ACC112 (cell line): ENCODE measurements around the gene NPR2.

Experiments
- H2AFZ ChIP-seq: fragments of 200-600 bp; sonication (generic); one replicate; pipeline ENCODE4 v1.6.0; 2017; ENCODE audit warnings: antibody characterized with exemption, low read length; ENCODE audit not compliant: unreplicated experiment
- H3K27ac ChIP-seq: fragments of 200-600 bp; sonication (generic); 2 replicates; pipeline ENCODE4 v1.5.1; 2014; ENCODE audit warnings: low read depth, mild to moderate bottlenecking, antibody characterized with exemption, low read length, moderate library complexity
- H3K27me3 ChIP-seq: fragments of 200-600 bp; sonication (generic); 2 replicates; pipeline ENCODE4 v1.6.1; 2014; ENCODE audit warnings: mild to moderate bottlenecking, antibody characterized with exemption, low read length, moderate library complexity, mixed read lengths; ENCODE audit not compliant: insufficient read depth
- H3K36me3 ChIP-seq: fragments of 200-600 bp; sonication (generic); 2 replicates; pipeline ENCODE4 v1.6.1; 2016; ENCODE audit warnings: mild to moderate bottlenecking, antibody characterized with exemption, low read length, moderate library complexity, mixed read lengths; ENCODE audit not compliant: insufficient read depth
- H3K4me1 ChIP-seq: fragments of 200-600 bp; sonication (generic); one replicate; pipeline ENCODE4 v1.6.1; 2016; ENCODE audit warnings: low read length, mixed read lengths; ENCODE audit not compliant: insufficient read depth, unreplicated experiment, control insufficient read depth
- H3K4me3 ChIP-seq: fragments of 200-600 bp; sonication (generic); 2 replicates; pipeline ENCODE4 v1.5.1; 2014; ENCODE audit warnings: mild to moderate bottlenecking, low read depth, low read length
- H3K79me2 ChIP-seq: fragments of 200-600 bp; sonication (generic); one replicate; pipeline ENCODE4 v1.6.0; 2016; ENCODE audit warnings: low read length; ENCODE audit not compliant: control insufficient read depth, unreplicated experiment, insufficient read depth

NPR2 gene

GRCh38 chr9:35763803-35764202 is 27.6 kb upstream of the NPR2 start:
- no peaks in the 10 kb centered on the region for H3K36me3 ChIP-seq
- no peaks in the 10 kb centered on the region for H3K27me3 ChIP-seq
- H3K79me2 ChIP-seq = no peaks in the 10 kb centered on the region
- H2AFZ ChIP-seq = no peak overlapping the region
- no peak overlapping the region for H3K27ac ChIP-seq
- no peak overlapping the region for H3K4me3 ChIP-seq
- H3K4me1 ChIP-seq = peaks cover 13% of the 10 kb centered on the region

- Histone ChIP-seq H3K36me3 (no peaks in the 10 kb centered on the region), H3K79me2 (no peaks in the 10 kb centered on the region), H3K27ac (no peak overlapping the region), H3K27me3 (no peaks in the 10 kb centered on the region), H3K4me1 (peaks cover 17% of the 10 kb centered on the region), H3K4me3 (no peak overlapping the region), H2AFZ (no peak overlapping the region)
Observed at GRCh38 chr9:35766997-35767396, 24.4 kb upstream of the NPR2 start.

GRCh38 chr9:35767458-35767857 is 23.9 kb upstream of the NPR2 start:
- H3K27ac ChIP-seq = no peak overlapping the region
- H3K36me3 ChIP-seq = no peaks in the 10 kb centered on the region
- H3K4me1 ChIP-seq = peaks cover 20% of the 10 kb centered on the region
- no peak overlapping the region for H3K4me3 ChIP-seq
- H2AFZ ChIP-seq = no peak overlapping the region
- H3K79me2 ChIP-seq = no peaks in the 10 kb centered on the region
- no peaks in the 10 kb centered on the region for H3K27me3 ChIP-seq

GRCh38 chr9:35769763-35770162 is 21.6 kb upstream of the NPR2 start:
- H3K27me3 ChIP-seq = no peaks in the 10 kb centered on the region
- H3K4me3 ChIP-seq = no peak overlapping the region
- H3K79me2 ChIP-seq = no peaks in the 10 kb centered on the region
- no peak overlapping the region for H3K27ac ChIP-seq
- no peak overlapping the region for H2AFZ ChIP-seq
- H3K36me3 ChIP-seq = no peaks in the 10 kb centered on the region
- peaks cover 20% of the 10 kb centered on the region for H3K4me1 ChIP-seq

- peaks cover 20% of the 10 kb centered on the region for H3K4me1 ChIP-seq
- H3K4me3 ChIP-seq = no peak overlapping the region
- H3K79me2 ChIP-seq = no peaks in the 10 kb centered on the region
- H3K27ac ChIP-seq = 0 out of 2 replicates have a peak overlapping the region, but pooled peaks have one; percentile 6
- no peak overlapping the region for H2AFZ ChIP-seq
- H3K36me3 ChIP-seq = no peaks in the 10 kb centered on the region
- no peaks in the 10 kb centered on the region for H3K27me3 ChIP-seq
Observed at GRCh38 chr9:35771075-35771433, 20.3 kb upstream of the NPR2 start.

- no peak overlapping the region for H2AFZ ChIP-seq
- H3K79me2 ChIP-seq = no peaks in the 10 kb centered on the region
- 0 out of 2 replicates have a peak overlapping the region, but pooled peaks have one; percentile 6 for H3K27ac ChIP-seq
- no peak overlapping the region for H3K4me3 ChIP-seq
- no peaks in the 10 kb centered on the region for H3K36me3 ChIP-seq
- no peaks in the 10 kb centered on the region for H3K27me3 ChIP-seq
- H3K4me1 ChIP-seq = peaks cover 20% of the 10 kb centered on the region
Observed at GRCh38 chr9:35771534-35771933, 19.9 kb upstream of the NPR2 start.

- H3K4me1 ChIP-seq = peaks cover 20% of the 10 kb centered on the region
- no peaks in the 10 kb centered on the region for H3K27me3 ChIP-seq
- H3K4me3 ChIP-seq = no peak overlapping the region
- H3K36me3 ChIP-seq = no peaks in the 10 kb centered on the region
- no peak overlapping the region for H2AFZ ChIP-seq
- H3K27ac ChIP-seq = no peak overlapping the region
- H3K79me2 ChIP-seq = no peaks in the 10 kb centered on the region
Observed at GRCh38 chr9:35771943-35772342, 19.4 kb upstream of the NPR2 start.

GRCh38 chr9:35774907-35775635 is 16.3 kb upstream of the NPR2 start:
- Histone ChIP-seq H3K4me1 (peaks cover 20% of the 10 kb centered on the region), H3K36me3 (no peaks in the 10 kb centered on the region), H2AFZ (peak overlapping the region; percentile 22), H3K27ac (no peak overlapping the region), H3K79me2 (no peaks in the 10 kb centered on the region), H3K4me3 (no peak overlapping the region), H3K27me3 (peaks cover 19% of the 10 kb centered on the region)

GRCh38 chr9:35776018-35776417 is 15.4 kb upstream of the NPR2 start:
- Histone ChIP-seq H3K27ac (no peak overlapping the region), H3K79me2 (no peaks in the 10 kb centered on the region), H3K4me1 (peaks cover 14% of the 10 kb centered on the region), H2AFZ (no peak overlapping the region), H3K27me3 (peaks cover 29% of the 10 kb centered on the region), H3K4me3 (no peak overlapping the region), H3K36me3 (no peaks in the 10 kb centered on the region)

- Histone ChIP-seq H3K4me1 (no peaks in the 10 kb centered on the region), H3K27me3 (peaks cover 29% of the 10 kb centered on the region), H3K36me3 (no peaks in the 10 kb centered on the region), H3K4me3 (no peak overlapping the region), H2AFZ (no peak overlapping the region), H3K27ac (no peak overlapping the region), H3K79me2 (no peaks in the 10 kb centered on the region)
Observed at GRCh38 chr9:35778496-35778895, 12.9 kb upstream of the NPR2 start.

- no peak overlapping the region for H3K27ac ChIP-seq
- H3K79me2 ChIP-seq = no peaks in the 10 kb centered on the region
- peaks cover 29% of the 10 kb centered on the region for H3K27me3 ChIP-seq
Observed at GRCh38 chr9:35781066-35781465, 10.3 kb upstream of the NPR2 start.

More at GRCh38 chr9:35781066-35781465, 10.3 kb upstream of the NPR2 start:
- no peaks in the 10 kb centered on the region for H3K36me3 ChIP-seq
- H3K4me1 ChIP-seq = no peaks in the 10 kb centered on the region
- no peak overlapping the region for H2AFZ ChIP-seq
- H3K4me3 ChIP-seq = no peak overlapping the region
